Erythroblast (primary cell): ENCODE results near the gene DLG2.

Experiments
- GATA1 ChIP-seq: IDR thresholded peaks from 2 replicates; pipeline ENCODE4 v1.6.1; 2011; ENCODE audit warnings: low read depth, mild to moderate bottlenecking, control low read depth, low read length, moderate library complexity
- POLR2A ChIP-seq: IDR thresholded peaks from 2 replicates; pipeline ENCODE4 v1.6.1; 2011; ENCODE audit warnings: mild to moderate bottlenecking, low read length

DNA sequence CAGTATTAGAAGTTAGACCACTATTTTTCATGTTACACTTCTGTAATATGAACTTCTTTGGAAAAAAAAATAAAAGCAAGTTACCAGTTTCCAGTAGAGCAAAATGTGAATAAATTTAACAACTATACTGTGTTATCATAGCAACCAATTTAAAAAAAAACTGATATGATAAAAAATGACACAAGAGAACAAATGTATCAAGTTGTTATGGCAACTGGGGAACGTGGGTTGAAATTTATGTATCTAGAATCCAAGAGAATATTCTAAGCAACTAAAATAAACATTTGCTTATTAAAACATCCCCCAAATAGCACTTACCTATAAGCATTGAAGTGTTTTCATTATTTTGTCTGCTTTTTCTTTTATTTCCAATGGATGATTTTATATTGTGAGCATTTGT is 442.4 kb downstream of the DLG2 start:
- no peak for TF ChIP-seq POLR2A
- TF ChIP-seq GATA1: no peak
